NCI-H2171 treated with DMSO at 0.1 percent for 48 hours (cell line): ENCODE results near the gene TMEM245.
"Not testable (repeated sequence)": the region's sequence is repeated elsewhere in the genome, so short reads cannot be mapped to it uniquely, and the experiment has no call there.

Experiments
- DNase-seq: peaks from one replicate; lab custom pipeline; 2025; lab: John Stamatoyannopoulos, UW

Gene TMEM245

GRCh38 chr9:109063760-109064159, 56.0 kb downstream of the TMEM245 start:
- DNase-seq, result no peak

- no peak for DNase-seq
Measured at GRCh38 chr9:109062543-109062942, 57.2 kb downstream of the TMEM245 start.

GRCh38 chr9:109060191-109060590, 59.6 kb downstream of the TMEM245 start:
- DNase-seq, result no peak

DNA sequence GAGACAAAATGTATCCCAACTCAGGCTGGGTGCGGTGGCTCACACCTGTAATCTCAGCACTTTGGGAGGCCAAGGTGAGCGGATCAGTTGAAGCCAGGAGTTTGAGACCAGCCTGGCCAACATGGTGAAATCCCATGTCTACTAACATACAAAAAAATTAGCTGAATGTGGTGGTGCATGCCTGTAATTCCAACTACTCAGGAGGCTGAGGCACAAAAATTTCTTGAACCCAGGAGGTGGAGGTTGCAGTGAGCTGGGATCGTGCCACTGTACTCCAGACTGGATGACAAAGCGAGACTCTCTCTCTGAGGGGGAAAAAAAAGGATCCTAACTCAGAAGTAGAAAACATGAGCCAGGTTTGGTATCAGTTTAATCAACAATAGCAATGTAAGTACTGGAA, 66.6 kb downstream of the TMEM245 start:
- not testable (repeated sequence) for DNase-seq

DNA sequence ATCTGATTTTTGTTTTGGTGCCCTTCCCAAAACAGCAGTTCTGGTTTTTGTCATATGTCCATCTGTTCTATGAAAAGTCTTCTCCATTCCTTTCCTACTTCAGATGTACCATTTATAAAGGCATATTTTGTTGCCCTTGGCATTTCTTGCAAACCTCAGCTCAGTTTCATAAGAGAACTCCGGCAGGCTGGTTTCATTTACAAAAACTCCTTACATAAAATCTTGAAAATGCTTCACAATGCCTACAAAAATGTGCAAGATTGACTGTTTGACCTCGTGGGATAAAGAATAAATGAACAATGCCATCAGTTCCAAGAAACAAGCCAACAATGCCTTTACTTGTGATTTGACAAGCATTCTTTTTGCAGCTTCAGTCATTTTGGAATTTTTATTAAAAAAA, 67.3 kb downstream of the TMEM245 start:
- no peak for DNase-seq

GRCh38 chr9:109051733-109052132, 68.0 kb downstream of the TMEM245 start:
- DNase-seq, result no peak

DNA sequence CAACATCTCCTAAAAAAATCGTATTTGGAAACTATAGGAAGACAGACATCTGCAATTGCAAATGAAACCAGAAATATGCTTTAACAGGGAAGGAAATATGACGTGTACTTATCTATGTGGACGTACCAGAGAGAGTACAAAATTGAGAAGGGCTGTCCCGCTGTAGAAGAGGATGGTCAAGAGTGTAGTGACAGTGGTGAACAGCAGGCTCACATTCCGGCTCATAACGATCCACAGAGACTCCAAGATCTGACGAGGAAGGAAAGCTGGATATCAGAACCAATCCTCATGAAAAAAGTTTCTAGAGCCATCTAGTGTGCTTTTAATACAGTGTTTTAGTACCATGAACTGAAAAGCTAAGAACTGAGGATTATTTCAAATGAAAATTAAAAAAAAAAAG, 69.3 kb downstream of the TMEM245 start:
- no peak for DNase-seq

DNA sequence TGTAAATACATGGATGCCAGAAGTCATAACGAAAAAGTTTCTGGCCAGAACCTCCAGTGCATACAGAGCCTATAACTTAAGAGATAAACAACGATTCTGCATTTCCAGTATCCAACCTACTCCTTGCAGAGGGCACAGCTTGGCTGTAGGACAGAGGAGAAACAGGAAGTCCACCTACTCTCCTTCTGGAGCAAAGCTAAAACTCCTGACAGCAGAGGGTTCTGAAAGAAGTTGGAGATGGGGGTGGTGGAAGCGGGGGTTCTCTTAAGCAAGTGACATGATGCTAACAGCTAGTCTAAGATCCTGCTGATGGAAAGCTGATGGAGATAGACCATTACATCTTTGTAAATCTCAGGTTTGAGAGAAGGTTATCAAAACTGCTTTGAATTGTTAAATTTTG, 70.9 kb downstream of the TMEM245 start:
- no peak for DNase-seq

GRCh38 chr9:109047259-109047658, 72.5 kb downstream of the TMEM245 start:
- no peak for DNase-seq

GRCh38 chr9:109046346-109046745, 73.4 kb downstream of the TMEM245 start:
- no peak for DNase-seq

DNA sequence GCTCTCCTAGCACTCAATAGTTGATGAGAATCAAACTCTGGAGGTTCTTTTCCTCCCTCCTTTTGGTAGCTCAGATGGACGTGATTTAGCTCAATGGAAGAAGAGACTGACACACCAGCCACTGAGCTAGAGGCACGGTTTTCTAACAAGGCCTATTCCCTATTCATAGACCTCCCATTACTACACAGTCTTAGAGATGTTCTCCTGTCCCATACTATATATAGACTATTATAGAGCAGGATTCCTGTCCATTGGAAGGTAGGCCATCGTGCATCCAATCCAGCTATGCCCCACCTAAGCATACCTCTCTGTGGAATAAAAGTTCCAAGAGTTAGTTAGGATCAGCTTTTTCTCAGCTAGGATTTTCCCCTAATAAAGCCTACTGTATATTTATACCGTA, 76.2 kb downstream of the TMEM245 start:
- no peak for DNase-seq

- DNase-seq, result no peak
Measured at GRCh38 chr9:109040571-109040970, 79.2 kb downstream of the TMEM245 start.

DNA sequence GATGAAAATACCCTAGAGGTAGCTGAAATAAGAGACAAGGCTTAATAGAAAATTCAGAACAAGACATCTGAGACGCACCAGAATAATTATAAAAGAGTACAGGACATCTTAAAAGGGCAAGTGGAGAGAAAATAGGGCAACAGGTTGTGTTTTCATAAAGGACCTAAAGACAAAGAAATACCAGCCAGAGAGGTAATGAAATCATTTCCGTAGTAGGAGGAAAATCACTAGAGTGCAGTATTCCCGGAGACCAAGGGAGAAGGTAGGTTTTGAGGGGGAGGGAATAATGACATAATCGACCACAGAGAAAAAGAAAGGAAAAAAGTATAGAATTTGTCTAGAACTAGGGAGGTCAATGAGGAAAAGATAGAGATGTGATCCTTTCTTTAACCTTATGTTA, 80.2 kb downstream of the TMEM245 start:
- no peak for DNase-seq

DNA sequence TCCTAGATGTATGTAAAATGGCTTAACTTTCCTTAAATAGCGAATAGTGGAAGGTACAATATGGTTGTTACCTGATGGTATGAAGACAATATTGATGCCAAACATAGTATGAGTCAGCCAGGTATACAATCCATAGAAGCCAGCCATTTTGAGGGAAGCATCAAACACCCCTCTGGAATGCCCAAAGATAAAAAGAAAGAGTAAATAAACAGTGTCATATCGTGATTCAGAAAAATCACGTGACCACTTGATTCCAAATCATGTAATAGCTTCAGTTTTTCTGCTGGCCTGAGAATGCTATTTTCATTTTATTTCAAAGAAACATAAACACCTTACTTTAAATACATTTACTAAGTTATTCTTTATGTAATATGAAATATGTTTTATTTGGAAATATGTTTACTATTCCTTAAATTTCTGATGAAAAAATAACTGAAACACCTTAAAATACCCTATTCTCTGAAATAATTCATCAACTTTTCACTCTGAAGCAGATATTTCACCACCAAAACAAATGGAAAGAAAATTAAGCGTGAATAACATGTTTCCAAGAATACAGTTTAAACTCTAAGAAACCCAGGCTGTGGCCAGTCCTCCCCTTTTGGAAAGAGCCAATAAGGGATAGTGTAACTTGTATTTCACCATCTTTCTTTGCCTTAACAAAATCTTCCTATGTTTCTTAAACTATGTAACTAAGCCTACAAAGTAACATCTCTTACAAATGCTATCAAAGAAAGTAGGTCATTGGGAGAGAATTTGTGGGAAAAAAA, 81.6 kb downstream of the TMEM245 start:
- DNase-seq, result no peak

DNA sequence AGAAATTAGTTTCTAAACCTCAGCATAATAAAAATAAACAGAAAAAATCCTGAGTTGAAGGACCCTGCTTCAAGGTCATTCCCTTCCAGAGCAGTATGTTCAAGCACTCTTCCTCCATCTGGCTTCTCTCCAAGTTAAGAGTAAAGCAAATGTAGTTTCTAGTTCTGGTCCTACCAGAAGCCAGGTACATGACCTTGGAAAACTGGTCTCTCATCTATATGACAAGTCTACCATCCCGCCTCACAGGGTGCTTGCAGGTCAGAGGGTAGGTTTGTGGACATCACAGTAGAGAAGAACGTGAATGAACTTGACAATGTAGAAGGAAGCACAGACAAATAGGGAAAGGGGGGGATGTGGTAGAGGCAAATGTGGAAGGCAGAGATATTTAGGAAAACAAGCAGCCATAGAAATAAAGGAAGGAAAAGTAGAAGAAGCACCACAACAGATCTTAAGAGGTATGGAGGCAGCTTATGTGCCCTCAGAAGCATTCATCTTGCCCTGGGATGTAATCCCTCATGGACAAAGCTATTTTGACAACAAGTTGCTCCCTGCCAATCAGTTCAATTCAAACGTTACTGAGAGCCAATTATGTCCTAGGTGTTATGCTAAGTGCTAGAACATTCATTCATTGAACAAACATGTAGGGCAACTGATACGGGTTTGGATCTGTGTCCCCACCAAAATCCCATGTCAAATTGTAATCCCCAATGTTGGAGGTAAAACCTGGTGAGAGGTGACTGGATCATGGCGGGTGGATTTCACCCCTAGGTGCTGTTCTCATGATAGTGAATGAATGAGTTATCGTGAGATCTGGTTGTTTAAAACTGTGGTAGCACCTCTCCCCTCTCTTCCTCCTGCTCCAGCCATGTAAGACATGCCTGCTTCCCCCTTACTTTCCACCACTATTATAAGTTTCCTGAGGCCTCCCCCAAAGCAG, 82.7 kb downstream of the TMEM245 start:
- no peak for DNase-seq

GRCh38 chr9:109035684-109036423, 83.9 kb downstream of the TMEM245 start:
- no peak for DNase-seq

DNA sequence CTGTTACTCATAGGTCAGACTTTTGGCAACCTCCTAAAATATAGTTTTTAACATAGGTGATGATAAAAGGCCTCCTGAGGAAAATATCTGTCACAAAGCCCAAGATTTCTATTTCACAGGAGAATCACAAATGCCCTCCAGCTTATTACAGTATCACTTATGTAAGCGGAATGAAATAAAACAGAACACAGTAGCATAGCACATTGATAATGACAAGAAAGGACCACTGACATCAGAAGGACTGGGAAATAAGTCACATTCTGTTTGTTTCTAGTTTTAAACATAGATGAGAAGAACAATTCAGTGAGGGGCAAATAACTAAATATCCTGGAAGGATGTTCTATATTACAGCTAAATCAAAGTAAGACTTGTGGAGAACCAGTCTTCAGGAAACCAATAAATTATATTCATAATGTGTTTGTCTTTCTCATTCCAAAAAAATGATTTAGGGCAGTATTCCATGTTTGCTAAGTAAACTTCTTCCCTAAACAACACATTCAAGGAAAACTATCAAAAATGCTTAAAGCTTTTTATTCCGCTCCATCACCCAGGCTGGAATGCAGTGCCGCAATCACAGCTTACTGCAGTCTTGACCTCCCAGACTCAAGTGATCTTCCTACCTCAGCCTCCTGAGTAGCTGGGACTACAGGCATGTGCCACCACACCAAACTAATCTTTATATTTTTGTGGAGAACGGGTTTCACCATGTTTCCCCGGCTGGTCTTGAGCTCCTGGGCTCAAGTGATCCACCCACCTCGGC, 85.6 kb downstream of the TMEM245 start:
- DNase-seq, result no peak

GRCh38 chr9:109031241-109031640, 88.5 kb downstream of the TMEM245 start:
- no peak for DNase-seq

- DNase-seq, result no peak
Measured at GRCh38 chr9:109030426-109030825, 89.3 kb downstream of the TMEM245 start.

- DNase-seq, result no peak
Measured at GRCh38 chr9:109028457-109028856, 91.3 kb downstream of the TMEM245 start.

- DNase-seq, result no peak
Measured at GRCh38 chr9:109027176-109027575, 92.6 kb downstream of the TMEM245 start.

DNA sequence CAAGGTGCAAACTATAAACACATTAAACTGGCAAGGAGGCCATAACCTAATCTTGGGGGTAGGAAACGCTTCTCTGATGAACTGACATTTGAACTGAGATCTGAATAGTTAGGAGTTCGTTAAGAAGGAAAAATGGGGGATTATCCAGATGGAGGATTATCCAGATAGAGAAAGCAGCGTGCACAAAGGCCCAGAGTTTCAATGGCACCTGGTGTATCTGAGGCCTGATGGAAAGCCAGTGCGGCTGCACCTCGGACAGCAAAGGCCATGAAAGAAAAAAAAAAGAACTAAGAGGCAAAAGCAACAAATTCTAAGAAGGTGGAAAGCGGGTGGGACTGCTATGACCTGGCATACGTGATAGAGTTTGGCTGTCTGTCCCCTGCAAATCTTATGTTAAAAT, 93.4 kb downstream of the TMEM245 start:
- DNase-seq, result no peak
